Esophagus muscularis mucosa (tissue), 4 donors: ENCODE results near the gene CCSAP. TPM values are rescaled to one million over a fixed set of nuclear protein-coding genes. Genes with fewer than 3 reads are reported as not detected.
A peak's percentile ranks its signal among the peaks of the same experiment; 100 is the strongest.

ENCODE experiments used
- DNase-seq: peaks from one replicate; pipeline ENCODE4 v3.0.0-alpha.2; 2017; ENCODE audit errors: extremely low spot score
- H3K27ac ChIP-seq, 4 donors: fragments of 200-600 bp; sonication (generic); replicated peaks in 1 of 4; 1 replicate in 3 of 4; 2 replicates in 1 of 4; pipeline ENCODE4 v1.5.1; 2016 to 2019; ENCODE audit warnings: mild to moderate bottlenecking in 1 of 4
- H3K27me3 ChIP-seq, 4 donors: fragments of 200-600 bp; sonication (generic); one replicate each; pipeline versions ENCODE4 v1.5.1 to v1.6.0; 2016 to 2019
- H3K36me3 ChIP-seq, 4 donors: fragments of 200-600 bp; sonication (generic); one replicate each; pipeline ENCODE4 v1.5.1; 2016 to 2019
- H3K4me1 ChIP-seq, 4 donors: fragments of 200-600 bp; sonication (generic); one replicate each; pipeline ENCODE4 v1.5.1; 2016 to 2019
- H3K4me3 ChIP-seq, 4 donors: fragments of 200-600 bp; sonication (generic); 1 replicate in 2 of 4; 2 replicates in 2 of 4; pipeline ENCODE4 v1.5.1; 2016 to 2019; ENCODE audit warnings: mild to moderate bottlenecking in 4 of 4, moderate library complexity in 1 of 4
- H3K9me3 ChIP-seq, 4 donors: fragments of 200-600 bp; sonication (generic); 1 replicate in 3 of 4; 2 replicates in 1 of 4; pipeline ENCODE4 v1.5.1; 2016 to 2019
- EP300 ChIP-seq: sonication (generic); formaldehyde crosslinking; IDR thresholded peaks from one replicate; pipeline ENCODE4 v1.6.1; 2017; ENCODE audit warnings: antibody characterized with exemption
- POLR2A ChIP-seq: fragments of 450-650 bp; IDR thresholded peaks from one replicate; pipeline ENCODE4 v1.6.1; 2017; ENCODE audit warnings: antibody characterized with exemption, moderate library complexity, mild to moderate bottlenecking, low read depth
- POLR2AphosphoS5 ChIP-seq, 2 donors: sonication (generic); formaldehyde crosslinking; IDR thresholded peaks; one replicate each; pipeline ENCODE4 v1.6.1; 2017; ENCODE audit warnings: antibody characterized with exemption in 2 of 2
- WGBS: methylation state at CpG from one replicate; pipeline ENCODE4 v1.1.5; 2018; 5-methylcytosine and 5-hydroxymethylcytosine counted together
- intact Hi-C: fragments of 100-400 bp; cut with DNase I; formaldehyde crosslinking; loops from one replicate; pipeline ENCODE4 v1.15.1; 2023
- total RNA-seq, 4 donors: library from RNA; depleted of rRNA; stranded (reverse); fragments of >200 nt; gene quantifications; one replicate each; pipeline versions ENCODE4 v1.1.0 to v1.2.1, GENCODE V29; 2016
- TF ChIP-seq, protein P1 (sequence below), 3 experiments: fragments of 200-600 bp in 2 of 3; fragments of 450-650 bp in 1 of 3; sonication (generic) in 2 of 3; IDR thresholded peaks; one replicate each; pipeline ENCODE4 v1.5.1; 2017 to 2019; ENCODE audit warnings: antibody characterized with exemption in 3 of 3, mild to moderate bottlenecking in 2 of 3, moderate library complexity in 1 of 3

The CCSAP gene
- total RNA-seq, 4 donors from 2014 or later: 4.1 to 5.1 (median 4.7) TPM

DNA sequence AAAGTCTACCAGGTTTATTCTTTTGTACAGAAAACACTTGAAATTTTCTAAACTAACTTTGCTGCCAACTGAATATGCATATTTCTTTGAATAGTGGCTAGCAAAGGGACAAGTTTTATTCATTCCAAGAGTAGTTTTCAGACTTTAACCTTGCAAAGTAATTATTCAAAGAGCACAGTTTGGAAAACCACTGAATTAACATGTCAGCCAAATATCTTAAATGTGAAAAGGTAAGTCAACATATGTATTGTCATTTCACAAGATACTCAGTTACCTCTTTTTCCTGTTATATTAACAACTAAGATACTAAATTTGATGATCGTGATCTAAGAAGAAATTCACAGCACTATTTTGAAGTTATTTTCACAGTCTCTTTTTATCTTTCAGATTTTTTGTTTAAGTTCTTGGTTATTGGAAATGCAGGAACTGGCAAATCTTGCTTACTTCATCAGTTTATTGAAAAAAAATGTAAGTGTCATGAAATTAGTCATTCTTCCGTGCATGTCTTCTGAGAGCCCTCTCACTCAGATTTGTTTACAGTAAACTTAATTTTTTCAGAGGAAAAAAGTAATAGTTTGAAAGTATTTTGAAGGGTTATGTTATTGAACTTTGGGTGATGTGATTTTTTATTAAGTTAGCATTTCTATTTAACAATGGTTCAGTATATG lies 56.6 kb downstream of the CCSAP start:
- Histone ChIP-seq H3K36me3 (peaks cover 0 to 23% (median 16%) of the 10 kb centered on the region in 4 donors), H3K4me1 (peaks cover 10 to 53% (median 44%) of the 10 kb centered on the region in 4 donors), H3K27ac (no peak overlapping the region), H3K27me3 (no peaks in the 10 kb centered on the region), H3K9me3 (no peaks in the 10 kb centered on the region), H3K4me3 (no peak overlapping the region)
- no peak for DNase-seq
- no peak for TF ChIP-seq POLR2AphosphoS5 (IDR thresholded peaks at IDR 0.05)
- no peak for TF ChIP-seq EP300
- TF ChIP-seq, protein P1, sequence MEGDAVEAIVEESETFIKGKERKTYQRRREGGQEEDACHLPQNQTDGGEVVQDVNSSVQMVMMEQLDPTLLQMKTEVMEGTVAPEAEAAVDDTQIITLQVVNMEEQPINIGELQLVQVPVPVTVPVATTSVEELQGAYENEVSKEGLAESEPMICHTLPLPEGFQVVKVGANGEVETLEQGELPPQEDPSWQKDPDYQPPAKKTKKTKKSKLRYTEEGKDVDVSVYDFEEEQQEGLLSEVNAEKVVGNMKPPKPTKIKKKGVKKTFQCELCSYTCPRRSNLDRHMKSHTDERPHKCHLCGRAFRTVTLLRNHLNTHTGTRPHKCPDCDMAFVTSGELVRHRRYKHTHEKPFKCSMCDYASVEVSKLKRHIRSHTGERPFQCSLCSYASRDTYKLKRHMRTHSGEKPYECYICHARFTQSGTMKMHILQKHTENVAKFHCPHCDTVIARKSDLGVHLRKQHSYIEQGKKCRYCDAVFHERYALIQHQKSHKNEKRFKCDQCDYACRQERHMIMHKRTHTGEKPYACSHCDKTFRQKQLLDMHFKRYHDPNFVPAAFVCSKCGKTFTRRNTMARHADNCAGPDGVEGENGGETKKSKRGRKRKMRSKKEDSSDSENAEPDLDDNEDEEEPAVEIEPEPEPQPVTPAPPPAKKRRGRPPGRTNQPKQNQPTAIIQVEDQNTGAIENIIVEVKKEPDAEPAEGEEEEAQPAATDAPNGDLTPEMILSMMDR (IDR thresholded peaks at IDR 0.05): no peak
- no peak for TF ChIP-seq POLR2A
- intact Hi-C loops: no loop called here
- WGBS: 76% methylated on average over 2 of the region's 2 CpGs

DNA sequence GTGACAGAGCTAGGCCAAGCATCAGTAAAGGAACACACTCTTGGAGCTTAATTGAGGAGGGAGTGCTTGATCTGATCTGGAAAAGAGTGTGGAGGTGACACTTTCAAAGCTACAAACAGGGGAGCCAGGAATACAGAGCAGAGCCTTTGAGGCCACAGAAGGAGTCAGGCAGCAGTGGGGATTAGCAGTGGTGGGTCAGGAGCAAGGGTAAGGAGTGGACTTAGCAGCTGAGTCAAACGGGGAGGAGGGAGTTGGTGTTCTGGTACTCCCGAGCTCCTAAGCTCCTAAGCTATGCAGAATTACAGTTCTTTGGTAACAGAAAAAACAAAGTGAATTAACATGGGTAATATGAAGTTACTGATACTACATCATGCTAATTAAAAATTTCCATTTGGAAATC lies 57.4 kb downstream of the CCSAP start:
- peaks cover 0 to 17% (median 12%) of the 10 kb centered on the region in 4 donors for H3K36me3 ChIP-seq
- no peaks in the 10 kb centered on the region for H3K27me3 ChIP-seq
- DNase-seq: no peak
- H3K4me1 ChIP-seq: peaks cover 13 to 61% (median 50%) of the 10 kb centered on the region in 4 donors
- no peaks in the 10 kb centered on the region for H3K9me3 ChIP-seq
- intact Hi-C loops: no loop called here
- H3K27ac ChIP-seq: peak overlapping the region in 1 of 4 donors; percentile 22
- TF ChIP-seq POLR2A (no peak), POLR2AphosphoS5 (IDR thresholded peaks at IDR 0.05) (no peak), EP300 (no peak)
- H3K4me3 ChIP-seq: no peak overlapping the region
- 66% methylated on average over 2 of the region's 2 CpGs for WGBS

- Histone ChIP-seq H3K27ac (peak overlapping the region in 1 of 4 donors; percentile 22), H3K36me3 (peaks cover 0 to 12% (median 9%) of the 10 kb centered on the region in 4 donors), H3K9me3 (no peaks in the 10 kb centered on the region), H3K27me3 (no peaks in the 10 kb centered on the region), H3K4me1 (peaks cover 17 to 66% (median 55%) of the 10 kb centered on the region in 4 donors), H3K4me3 (no peak overlapping the region)
- intact Hi-C loops: no loop called here
- TF ChIP-seq POLR2A: no peak
- 90% methylated on average over 3 of the region's 3 CpGs for WGBS
- no peak for DNase-seq
These were observed 58.0 kb downstream of the CCSAP start for GRCh38 chr1:229284887-229285286.

GRCh38 chr1:229283183-229283611 lies 59.6 kb downstream of the CCSAP start:
- intact Hi-C loops: no loop called here
- 87% methylated on average over 3 of the region's 3 CpGs for WGBS
- DNase-seq: no peak
- peaks cover 20 to 83% (median 71%) of the 10 kb centered on the region in 4 donors for H3K4me1 ChIP-seq
- H3K27ac ChIP-seq: peak overlapping the region in 1 of 4 donors; percentile 21
- no peaks in the 10 kb centered on the region for H3K27me3 ChIP-seq
- H3K36me3 ChIP-seq: no peaks in the 10 kb centered on the region
- H3K4me3 ChIP-seq: no peak overlapping the region
- no peaks in the 10 kb centered on the region for H3K9me3 ChIP-seq
- TF ChIP-seq POLR2A: no peak
- TF ChIP-seq, protein P1 (IDR thresholded peaks at IDR 0.05): no peak
- no peak for TF ChIP-seq EP300
- no peak for TF ChIP-seq POLR2AphosphoS5 (IDR thresholded peaks at IDR 0.05)

- Histone ChIP-seq H3K27ac (no peak overlapping the region), H3K9me3 (no peaks in the 10 kb centered on the region), H3K4me3 (no peak overlapping the region), H3K4me1 (peaks cover 17 to 86% (median 72%) of the 10 kb centered on the region in 4 donors), H3K36me3 (no peaks in the 10 kb centered on the region), H3K27me3 (no peaks in the 10 kb centered on the region)
- WGBS: 100% methylated on average over 1 of the region's 1 CpG
- DNase-seq: no peak
- intact Hi-C loops: no loop called here
- TF ChIP-seq EP300 (no peak), POLR2A (no peak), POLR2AphosphoS5 (IDR thresholded peaks at IDR 0.05) (no peak)
- TF ChIP-seq, protein P1 (IDR thresholded peaks at IDR 0.05): no peak
These were observed 60.5 kb downstream of the CCSAP start for GRCh38 chr1:229282295-229282823.
